Gastrocnemius medialis (tissue), 4 donors: ENCODE results near the gene ITPK1. TPM values are rescaled to one million over a fixed set of nuclear protein-coding genes. Genes with fewer than 3 reads are reported as not detected.

Experiments used
- ATAC-seq, 2 donors: fragments of 150-250 bp; one replicate each; pipeline ENCODE4 v1.9.1; 2016
- DNase-seq, 2 donors: peaks; one replicate each; pipeline ENCODE4 v3.0.0-alpha.2; 2019
- H3K27ac ChIP-seq, 4 donors: fragments of 200-600 bp; sonication (generic); 1 replicate in 1 of 4; 2 replicates in 3 of 4; pipeline ENCODE4 v1.5.1; 2016 to 2018; ENCODE audit warnings: mild to moderate bottlenecking in 2 of 4, moderate library complexity in 1 of 4
- H3K27me3 ChIP-seq, 3 donors: fragments of 200-600 bp; sonication (generic) in 2 of 3; 1 replicate in 1 of 3; 2 replicates in 2 of 3; pipeline versions ENCODE4 v1.5.1 to v1.6.0; 2016 to 2019; ENCODE audit warnings: mild to moderate bottlenecking in 1 of 3, moderate library complexity in 1 of 3
- H3K36me3 ChIP-seq, 2 donors: fragments of 200-600 bp; sonication (generic) in 1 of 2; one replicate each; pipeline ENCODE4 v1.5.1; 2017 to 2018
- H3K4me1 ChIP-seq, 2 donors: fragments of 200-600 bp; sonication (generic) in 1 of 2; one replicate each; pipeline ENCODE4 v1.5.1; 2016 to 2017; ENCODE audit warnings: mild to moderate bottlenecking in 2 of 2
- H3K4me3 ChIP-seq, 4 donors: fragments of 200-600 bp; sonication (generic) in 3 of 4; 1 replicate in 1 of 4; 2 replicates in 3 of 4; pipeline ENCODE4 v1.5.1; 2016 to 2019; ENCODE audit warnings: mild to moderate bottlenecking in 2 of 4
- H3K9me3 ChIP-seq, 3 donors: fragments of 200-600 bp; sonication (generic) in 2 of 3; 1 replicate in 1 of 3; 2 replicates in 2 of 3; pipeline ENCODE4 v1.5.1; 2016 to 2019
- CTCF ChIP-seq, 5 experiments: fragments of 450-650 bp in 3 of 5; fragments of 200-600 bp in 2 of 5; sonication (generic) in 2 of 5; IDR thresholded peaks in 4 of 5; conservative IDR thresholded peaks in 1 of 5; 1 replicate in 4 of 5; 2 replicates in 1 of 5; pipeline ENCODE4 v1.5.1; 2016 to 2019; ENCODE audit warnings: antibody characterized with exemption in 5 of 5, mild to moderate bottlenecking in 3 of 5, moderate library complexity in 3 of 5
- POLR2A ChIP-seq, 2 donors: fragments of 450-650 bp; IDR thresholded peaks; one replicate each; pipeline ENCODE4 v1.6.1; 2017; ENCODE audit warnings: antibody characterized with exemption in 2 of 2, mild to moderate bottlenecking in 2 of 2, moderate library complexity in 2 of 2
- in situ Hi-C, 4 donors: fragments of 200-750 bp; cut with MboI; loops; one replicate each; pipeline versions ENCODE4 v1.15.0 to v1.8.0; 2017; ENCODE audit warnings: low sequenced_read_pairs in 4 of 4
- intact Hi-C: fragments of 100-400 bp; cut with DNase I; formaldehyde crosslinking; loops from one replicate; pipeline ENCODE4 v1.15.1; 2023; ENCODE audit warnings: low total_unique reads
- total RNA-seq, 4 donors: library from RNA; depleted of rRNA; stranded (reverse); fragments of >200 nt; gene quantifications; one replicate each; pipeline versions ENCODE4 v1.1.0 to v1.2.3, GENCODE V29; 2016

ITPK1 gene
- total RNA-seq, 4 donors from 2014 or later = 49.7 to 80.1 (median 53.6) TPM

- ATAC-seq = peak in 1 of 2 donors; percentile 33
- peaks cover 0 to 12% of the 10 kb centered on the region in 2 donors for H3K4me1 ChIP-seq
- H3K36me3 ChIP-seq = no peaks in the 10 kb centered on the region
- H3K9me3 ChIP-seq = no peaks in the 10 kb centered on the region
- no peak overlapping the region for H3K4me3 ChIP-seq
- DNase-seq = no peak
- intact Hi-C loops = no loop called here
- no peaks in the 10 kb centered on the region for H3K27me3 ChIP-seq
- TF ChIP-seq POLR2A (IDR thresholded peaks at IDR 0.05) = no peak
- TF ChIP-seq CTCF (IDR thresholded peaks at IDR 0.05 in 4 of 5, conservative IDR thresholded peaks at IDR 0.05 in 1 of 5) = no peak
- in situ Hi-C loops = no loop called here
- no peak overlapping the region for H3K27ac ChIP-seq
These were observed 58.7 kb downstream of the ITPK1 start for GRCh38 chr14:93056840-93057585.

GRCh38 chr14:93056166-93056839 is 59.4 kb downstream of the ITPK1 start:
- intact Hi-C loops = no loop called here
- H3K36me3 ChIP-seq = no peaks in the 10 kb centered on the region
- TF ChIP-seq CTCF (IDR thresholded peaks at IDR 0.05 in 4 of 5, conservative IDR thresholded peaks at IDR 0.05 in 1 of 5) (no peak), POLR2A (IDR thresholded peaks at IDR 0.05) (no peak)
- H3K4me1 ChIP-seq = peaks cover 0 to 12% of the 10 kb centered on the region in 2 donors
- no peak for DNase-seq
- no peaks in the 10 kb centered on the region for H3K27me3 ChIP-seq
- no peaks in the 10 kb centered on the region for H3K9me3 ChIP-seq
- no peak overlapping the region for H3K4me3 ChIP-seq
- in situ Hi-C loops = no loop called here
- H3K27ac ChIP-seq = no peak overlapping the region
- ATAC-seq = no peak

- no peak for DNase-seq
- peaks cover 0 to 16% of the 10 kb centered on the region in 2 donors for H3K4me1 ChIP-seq
- no peak for ATAC-seq
These were observed 60.0 kb downstream of the ITPK1 start for GRCh38 chr14:93055651-93056115.

GRCh38 chr14:93054876-93055275 is 60.8 kb downstream of the ITPK1 start:
- Histone ChIP-seq H3K36me3 (no peaks in the 10 kb centered on the region), H3K4me1 (peaks cover 7 to 25% of the 10 kb centered on the region in 2 donors), H3K27ac (no peak overlapping the region), H3K9me3 (no peaks in the 10 kb centered on the region), H3K27me3 (no peaks in the 10 kb centered on the region), H3K4me3 (no peak overlapping the region)
- no peak for ATAC-seq
- DNase-seq = no peak
- intact Hi-C loops (loop anchor here (5.0 kb wide), 1 partner anchor 103 kb away; no protein-coding TSS in a partner anchor), in situ Hi-C loops (no loop called here)
- no peak for TF ChIP-seq POLR2A (IDR thresholded peaks at IDR 0.05)

More at GRCh38 chr14:93055651-93056115, 60.0 kb downstream of the ITPK1 start:
- TF ChIP-seq CTCF (IDR thresholded peaks at IDR 0.05 in 4 of 5, conservative IDR thresholded peaks at IDR 0.05 in 1 of 5) (no peak), POLR2A (IDR thresholded peaks at IDR 0.05) (no peak)
- no peaks in the 10 kb centered on the region for H3K36me3 ChIP-seq
- no peaks in the 10 kb centered on the region for H3K27me3 ChIP-seq
- no peak overlapping the region for H3K27ac ChIP-seq
- H3K9me3 ChIP-seq = no peaks in the 10 kb centered on the region
- H3K4me3 ChIP-seq = no peak overlapping the region
- intact Hi-C loops (no loop called here), in situ Hi-C loops (no loop called here)

- Histone ChIP-seq H3K9me3 (no peaks in the 10 kb centered on the region), H3K36me3 (no peaks in the 10 kb centered on the region), H3K27ac (no peak overlapping the region), H3K4me1 (peaks cover 14 to 30% of the 10 kb centered on the region in 2 donors), H3K4me3 (no peak overlapping the region), H3K27me3 (no peaks in the 10 kb centered on the region)
- DNase-seq = no peak
- TF ChIP-seq CTCF (IDR thresholded peaks at IDR 0.05 in 4 of 5, conservative IDR thresholded peaks at IDR 0.05 in 1 of 5) (no peak), POLR2A (IDR thresholded peaks at IDR 0.05) (no peak)
- intact Hi-C loops (loop anchor here (5.0 kb wide), 1 partner anchor 102 kb away; no protein-coding TSS in a partner anchor), in situ Hi-C loops (no loop called here)
- no peak for ATAC-seq
These were observed 61.7 kb downstream of the ITPK1 start for GRCh38 chr14:93054006-93054405.
